Caco-2 (cell line): ENCODE data around the gene SH3BP1. TPM values are rescaled to one million over a fixed set of nuclear protein-coding genes. Genes with fewer than 3 reads are reported as not detected.
A peak's percentile ranks its signal among the peaks of the same experiment; 100 is the strongest.
"Not testable (repeated sequence)": the region's sequence is repeated elsewhere in the genome, so short reads cannot be mapped to it uniquely, and the experiment has no call there.

Experiments used
- BruUV-seq: library from RNA; stranded (reverse); fragments of 400-500 nt; replicated peaks from 2 replicates; lab custom pipeline; 2021; lab: Mats Ljungman, UMichigan
- CTCF ChIA-PET: fragments of 300-600 bp; sonication (Branson Sonifier 250); formaldehyde crosslinking; loops from one replicate; lab custom pipeline; 2022; ENCODE audit warnings: antibody characterized with exemption; lab: Charles Lee
- POLR2A ChIA-PET: fragments of 300-600 bp; sonication (Branson Sonifier 250); formaldehyde crosslinking; loops from one replicate; lab custom pipeline; 2022; ENCODE audit warnings: antibody characterized with exemption; lab: Charles Lee
- DNase-seq, 2 experiments: peaks; one replicate each; pipeline versions ENCODE4 v3.0.0 to v3.0.0-alpha.2; 2020 to 2022
- H3K27me3 ChIP-seq: replicated peaks from 2 replicates; pipeline ENCODE4 v1.6.0; 2011; ENCODE audit warnings: low read length; ENCODE audit not compliant: control insufficient read depth, insufficient read depth
- H3K36me3 ChIP-seq: 2 replicates; pipeline ENCODE4 v1.5.1; 2011; ENCODE audit warnings: low read length; ENCODE audit not compliant: control insufficient read depth, insufficient read depth
- H3K4me1 ChIP-seq: fragments of 250-450 bp; sonication (Bioruptor Pico); 2 replicates; pipeline ENCODE4 v1.5.1; 2020; ENCODE audit warnings: mild to moderate bottlenecking
- H3K4me3 ChIP-seq: 2 replicates; pipeline ENCODE4 v1.5.1; 2011; ENCODE audit warnings: low read depth, mild to moderate bottlenecking, control low read depth, low read length
- H3K9me3 ChIP-seq: fragments of 250-450 bp; sonication (Bioruptor Pico); 2 replicates; pipeline ENCODE4 v1.5.1; 2020; ENCODE audit warnings: mild to moderate bottlenecking, moderate library complexity
- H3K27ac Mint-ChIP-seq: one replicate; pipeline ENCODE4 v1.8.0; 2022; ENCODE audit warnings: mixed read lengths; ENCODE audit not compliant: unreplicated experiment
- H3K27me3 Mint-ChIP-seq: one replicate; pipeline ENCODE4 v1.8.0; 2022; ENCODE audit warnings: mixed read lengths; ENCODE audit not compliant: insufficient read depth, unreplicated experiment
- H3K36me3 Mint-ChIP-seq: one replicate; pipeline ENCODE4 v1.8.0; 2022; ENCODE audit warnings: mild to moderate bottlenecking, mixed read lengths; ENCODE audit not compliant: insufficient read depth, unreplicated experiment
- H3K4me1 Mint-ChIP-seq: one replicate; pipeline ENCODE4 v1.8.0; 2022; ENCODE audit warnings: low read depth, mixed read lengths; ENCODE audit not compliant: unreplicated experiment
- H3K4me3 Mint-ChIP-seq: one replicate; pipeline ENCODE4 v1.8.0; 2022; ENCODE audit warnings: mild to moderate bottlenecking, moderate library complexity, mixed read lengths; ENCODE audit not compliant: unreplicated experiment
- H3K9me3 Mint-ChIP-seq: one replicate; pipeline ENCODE4 v1.8.0; 2022; ENCODE audit warnings: mixed read lengths; ENCODE audit not compliant: unreplicated experiment
- CTCF ChIP-seq, 2 experiments: fragments of 200-600 bp in 1 of 2; IDR thresholded peaks; 1 replicate in 1 of 2; 2 replicates in 1 of 2; pipeline versions ENCODE4 v1.5.1 to v1.8.0; 2011 to 2022; ENCODE audit warnings: antibody characterized with exemption in 1 of 2, control low read depth in 1 of 2, inconsistent platforms in 1 of 2, low read depth in 1 of 2, low read length in 1 of 2, mild to moderate bottlenecking in 1 of 2, moderate library complexity in 1 of 2; ENCODE audit not compliant: insufficient read depth in 1 of 2, severe bottlenecking in 1 of 2, unreplicated experiment in 1 of 2
- intact Hi-C: fragments of 100-400 bp; cut with micrococcal nuclease; formaldehyde crosslinking; loops from one replicate; pipeline ENCODE4 v1.10.0; 2022; ENCODE audit not compliant: unreplicated experiment
- total RNA-seq: library from RNA; stranded (reverse); gene quantifications from 2 replicates; pipeline ENCODE4 v1.2.3, GENCODE V29; 2022

SH3BP1 gene
- total RNA-seq, 1 experiment from 2014 or later = 19.8 TPM

- intact Hi-C loops = loop anchor here (10.0 kb wide), 1 partner anchor 83 kb away; the partner anchor contains the start of gene NOL12
- DNase-seq = peak; percentile 87 to 91
- Mint-ChIP-seq H3K9me3 (no peaks in the 10 kb centered on the region), H3K36me3 (no peaks in the 10 kb centered on the region), H3K4me3 (peak overlapping the region; percentile 72), H3K27me3 (no peaks in the 10 kb centered on the region), H3K4me1 (peaks cover 25% of the 10 kb centered on the region), H3K27ac (peak overlapping the region; percentile 85)
- Histone ChIP-seq H3K9me3 (no peaks in the 10 kb centered on the region), H3K4me3 (peak overlapping the region; percentile 23), H3K27me3 (no peaks in the 10 kb centered on the region), H3K36me3 (no peaks in the 10 kb centered on the region), H3K4me1 (peaks cover 14% of the 10 kb centered on the region)
- no peak for TF ChIP-seq CTCF (IDR thresholded peaks at IDR 0.05; ENCODE audit: insufficient read depth in 1 of 2, low read depth in 1 of 2, low read length in 1 of 2, severe bottlenecking in 1 of 2, unreplicated experiment in 1 of 2)
- ChIA-PET CTCF (interaction anchor here (0.6 to 1.7 kb wide), 4 partner anchors 9 to 505 kb away, joined by 3 to 13 read pairs (median 6); partner anchors contain the start of gene LGALS2), POLR2A (interaction anchor here (0.5 kb wide), 1 partner anchor 210 kb away, joined by 3 read pairs; no protein-coding TSS in a partner anchor)
- BruUV-seq = TSS peak; percentile 84
Observed at GRCh38 chr22:37601540-37602442, 37.7 kb upstream of the SH3BP1 start.

- BruUV-seq, POLR2A ChIA-PET, H3K4me3 ChIP-seq, H3K4me3 Mint-ChIP-seq, H3K27me3 ChIP-seq, H3K36me3 ChIP-seq, H3K9me3 ChIP-seq, H3K9me3 Mint-ChIP-seq, DNase-seq, H3K36me3 Mint-ChIP-seq, H3K27me3 Mint-ChIP-seq: not testable (repeated sequence)
- intact Hi-C loops = loop anchor here (10.0 kb wide), 1 partner anchor 82 kb away; the partner anchor contains the start of gene NOL12
- peaks cover 14% of the 10 kb centered on the region for H3K4me1 ChIP-seq
- Mint-ChIP-seq H3K27ac (peak overlapping the region; percentile 85), H3K4me1 (peaks cover 25% of the 10 kb centered on the region)
- CTCF ChIA-PET = interaction anchor here (0.8 to 1.7 kb wide), 3 partner anchors 10 to 36 kb away, joined by 5 to 13 read pairs (median 7); partner anchors contain the start of gene LGALS2
Observed at GRCh38 chr22:37602546-37603277, 36.8 kb upstream of the SH3BP1 start.

DNA sequence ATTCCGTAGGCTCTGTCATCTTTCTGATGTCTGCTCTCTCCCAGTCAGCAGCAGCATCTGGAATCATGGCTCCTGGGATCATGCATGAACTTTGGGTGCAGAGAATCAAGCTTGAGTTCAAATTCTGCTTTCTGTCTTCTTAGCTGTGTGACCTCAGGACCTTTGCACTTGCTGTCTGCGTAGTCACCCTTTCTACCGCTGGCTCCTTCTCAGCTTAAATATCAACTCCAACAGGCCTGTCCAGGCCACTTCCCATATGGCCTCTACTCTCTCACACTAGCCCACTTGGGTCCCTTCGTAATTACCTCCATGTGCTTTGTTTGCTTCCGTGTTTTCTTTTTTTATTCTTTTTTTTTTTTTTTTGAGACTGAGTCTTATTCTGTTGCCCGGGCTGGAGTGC is 35.4 kb upstream of the SH3BP1 start:
- no peak for DNase-seq
- no peak overlapping the region for H3K4me3 Mint-ChIP-seq
- H3K27me3 ChIP-seq = no peaks in the 10 kb centered on the region
- no peak for TF ChIP-seq CTCF (IDR thresholded peaks at IDR 0.05; ENCODE audit: insufficient read depth in 1 of 2, low read depth in 1 of 2, low read length in 1 of 2, severe bottlenecking in 1 of 2, unreplicated experiment in 1 of 2)
- H3K9me3 ChIP-seq = no peaks in the 10 kb centered on the region
- H3K36me3 ChIP-seq = no peaks in the 10 kb centered on the region
- peaks cover 22% of the 10 kb centered on the region for H3K4me1 Mint-ChIP-seq
- H3K36me3 Mint-ChIP-seq = peaks cover 17% of the 10 kb centered on the region
- no peaks in the 10 kb centered on the region for H3K9me3 Mint-ChIP-seq
- ChIA-PET CTCF (no interaction called here), POLR2A (no interaction called here)
- H3K4me1 ChIP-seq = peaks cover 14% of the 10 kb centered on the region
- intact Hi-C loops = loop anchor here (10.0 kb wide), 1 partner anchor 81 kb away; the partner anchor contains the start of gene NOL12
- H3K27ac Mint-ChIP-seq = no peak overlapping the region
- no peaks in the 10 kb centered on the region for H3K27me3 Mint-ChIP-seq
- no peak overlapping the region for H3K4me3 ChIP-seq
- no TSS peak for BruUV-seq
